ENCODE data around the gene ZMYND8.

ZMYND8 gene

DNA sequence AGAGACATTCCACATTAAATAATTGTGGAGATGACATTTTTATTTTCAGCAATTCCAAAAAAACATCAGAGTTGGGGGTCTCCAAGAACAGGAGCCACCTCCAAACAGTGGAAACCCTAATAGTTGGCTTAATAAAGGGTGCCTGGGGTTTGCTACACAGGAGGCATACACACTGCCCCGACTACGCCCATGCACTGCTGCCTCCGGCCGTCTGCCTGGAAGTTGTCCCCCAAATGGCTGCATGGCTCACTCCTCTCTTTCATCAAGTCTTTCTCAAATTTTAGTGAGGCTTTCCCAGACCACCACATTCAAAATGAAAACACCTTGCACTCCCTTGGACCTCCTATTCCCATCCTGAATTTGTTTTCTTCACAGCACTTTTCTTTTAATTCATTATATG lies 58.8 kb downstream of the ZMYND8 start:
- TF ChIP-seq, protein P1, sequence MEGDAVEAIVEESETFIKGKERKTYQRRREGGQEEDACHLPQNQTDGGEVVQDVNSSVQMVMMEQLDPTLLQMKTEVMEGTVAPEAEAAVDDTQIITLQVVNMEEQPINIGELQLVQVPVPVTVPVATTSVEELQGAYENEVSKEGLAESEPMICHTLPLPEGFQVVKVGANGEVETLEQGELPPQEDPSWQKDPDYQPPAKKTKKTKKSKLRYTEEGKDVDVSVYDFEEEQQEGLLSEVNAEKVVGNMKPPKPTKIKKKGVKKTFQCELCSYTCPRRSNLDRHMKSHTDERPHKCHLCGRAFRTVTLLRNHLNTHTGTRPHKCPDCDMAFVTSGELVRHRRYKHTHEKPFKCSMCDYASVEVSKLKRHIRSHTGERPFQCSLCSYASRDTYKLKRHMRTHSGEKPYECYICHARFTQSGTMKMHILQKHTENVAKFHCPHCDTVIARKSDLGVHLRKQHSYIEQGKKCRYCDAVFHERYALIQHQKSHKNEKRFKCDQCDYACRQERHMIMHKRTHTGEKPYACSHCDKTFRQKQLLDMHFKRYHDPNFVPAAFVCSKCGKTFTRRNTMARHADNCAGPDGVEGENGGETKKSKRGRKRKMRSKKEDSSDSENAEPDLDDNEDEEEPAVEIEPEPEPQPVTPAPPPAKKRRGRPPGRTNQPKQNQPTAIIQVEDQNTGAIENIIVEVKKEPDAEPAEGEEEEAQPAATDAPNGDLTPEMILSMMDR (IDR thresholded peaks at IDR 0.05): no peak

- TF ChIP-seq, protein P1 (IDR thresholded peaks at IDR 0.05): no peak
Observed at GRCh38 chr20:47296950-47297349, 59.5 kb downstream of the ZMYND8 start.

DNA sequence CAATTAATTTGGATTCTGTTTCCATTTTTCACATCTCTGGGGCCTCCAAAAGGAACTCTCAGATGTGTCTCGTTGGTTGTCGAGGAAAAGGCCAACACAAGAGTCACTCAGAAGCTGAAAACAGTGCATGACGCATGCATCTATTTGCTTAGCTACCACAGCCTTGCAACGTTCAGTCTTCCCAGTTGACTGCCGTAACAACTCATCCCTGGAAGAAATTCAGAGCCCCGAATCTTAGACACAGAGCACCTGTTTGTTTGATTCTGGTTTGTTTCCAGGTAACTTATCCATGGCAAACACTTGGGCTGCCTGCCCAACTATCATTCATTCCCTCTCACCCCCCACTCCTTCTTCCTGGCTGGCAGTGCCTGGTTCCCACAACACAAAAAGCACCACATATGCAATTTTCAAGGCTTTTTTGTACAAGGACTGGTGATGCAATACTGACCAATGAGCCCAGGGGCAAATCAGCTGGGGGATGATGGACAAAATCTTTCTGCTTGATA lies 60.5 kb downstream of the ZMYND8 start:
- TF ChIP-seq, protein P1 (IDR thresholded peaks at IDR 0.05): no peak

DNA sequence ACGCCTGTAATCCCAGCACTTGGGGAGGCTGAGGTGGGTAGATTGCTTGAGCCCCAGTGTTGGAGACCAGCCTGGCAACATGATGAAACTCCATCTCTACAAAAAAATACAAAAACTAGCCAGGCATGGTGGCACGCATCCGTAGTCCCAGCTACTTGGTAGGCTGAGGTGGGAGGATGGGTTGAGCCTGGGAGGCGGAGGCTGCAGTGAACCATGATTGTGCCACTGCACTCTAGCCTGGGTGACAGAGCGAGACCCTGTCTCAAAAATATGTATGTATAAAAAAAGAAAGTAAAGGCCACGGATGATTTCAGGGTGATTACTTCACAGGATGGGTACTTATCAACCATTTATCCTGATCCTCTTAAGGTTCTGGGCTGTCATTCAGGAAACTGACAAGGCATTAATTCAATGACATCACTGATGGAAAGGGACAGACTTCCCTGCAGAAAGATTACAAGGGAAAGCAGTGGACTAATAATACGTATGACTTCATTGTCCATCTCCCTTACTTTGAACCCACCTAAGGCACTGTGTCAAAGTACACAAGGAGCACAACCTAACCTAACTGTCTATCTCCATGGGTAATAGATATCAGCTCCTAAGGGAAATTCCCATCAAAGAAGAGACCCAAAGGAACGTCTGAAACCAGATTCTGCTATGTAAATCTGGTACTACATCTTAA lies 61.2 kb downstream of the ZMYND8 start:
- TF ChIP-seq, protein P1 (IDR thresholded peaks at IDR 0.05): no peak

GRCh38 chr20:47293631-47294030 lies 62.9 kb downstream of the ZMYND8 start:
- TF ChIP-seq, protein P1 (IDR thresholded peaks at IDR 0.05): no peak

- TF ChIP-seq, protein P1 (IDR thresholded peaks at IDR 0.05): no peak
Observed at GRCh38 chr20:47292581-47292980, 63.9 kb downstream of the ZMYND8 start.

DNA sequence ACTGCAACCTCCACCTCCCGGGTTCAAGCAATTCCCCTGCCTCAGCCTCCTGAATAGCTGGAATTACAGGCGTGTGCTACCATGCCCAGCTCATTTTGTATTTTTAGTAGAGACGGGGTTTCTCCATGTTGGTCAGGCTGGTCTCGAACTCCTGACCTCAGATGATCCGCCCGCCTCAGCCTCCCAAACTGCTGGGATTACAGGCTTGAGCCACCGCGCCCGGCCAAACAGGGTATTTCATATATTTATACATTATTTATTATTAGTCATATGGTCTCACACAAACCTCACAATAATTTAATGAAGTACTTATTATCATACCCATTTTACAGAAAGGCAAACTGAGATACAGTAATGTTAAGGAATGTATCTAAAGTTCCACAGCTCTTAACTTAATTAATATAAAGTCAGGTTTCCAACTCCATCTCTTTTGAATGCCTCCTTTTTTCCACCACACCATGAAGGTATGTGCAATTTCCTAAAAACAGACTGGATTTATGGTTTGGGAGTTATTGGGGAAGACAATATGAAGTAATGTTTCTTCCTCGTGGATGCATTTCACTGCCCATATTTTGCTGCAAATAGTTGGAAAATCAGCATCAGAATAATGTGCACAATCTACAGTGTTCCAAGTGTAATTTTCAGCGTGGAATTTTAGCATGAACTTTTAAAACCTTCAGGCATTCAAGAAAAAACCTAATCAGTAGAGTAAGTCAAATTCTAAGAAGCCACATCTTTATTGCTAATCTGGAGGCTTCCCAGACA lies 65.7 kb downstream of the ZMYND8 start:
- TF ChIP-seq, protein P1 (IDR thresholded peaks at IDR 0.05): no peak
